GM13977 (cell line): ENCODE results near the gene TMEM132A.

Experiments used
- DNase-seq: peaks from one replicate; pipeline ENCODE4 v3.0.0; 2012; ENCODE audit warnings: low spot score
- CTCF ChIP-seq: IDR thresholded peaks from 2 replicates; pipeline ENCODE4 v1.5.1; 2012; ENCODE audit warnings: mild to moderate bottlenecking, control low read depth; ENCODE audit not compliant: insufficient read depth; ENCODE audit errors: extremely low read depth, missing control alignments
- in situ Hi-C: fragments of 300-500 bp; cut with MboI; formaldehyde crosslinking; loops from one replicate; pipeline ENCODE4 v1.12.0; 2022; ENCODE audit warnings: low sequenced_read_pairs, low pct_unique_long_range_greater_than_20kb, mixed read lengths, inconsistent platforms; ENCODE audit not compliant: unreplicated experiment

The TMEM132A gene

GRCh38 chr11:60924110-60924905 lies at the start of gene TMEM132A:
TSS of gene TMEM132A (plus strand) at chr11:60924460. CDS start at chr11:60924634, 174 bp downstream.
- no peak for TF ChIP-seq CTCF
- in situ Hi-C loops, result no loop called here
- peak; percentile 83 for DNase-seq

- DNase-seq, result no peak
- TF ChIP-seq CTCF, result no peak
- in situ Hi-C loops, result no loop called here
These were observed 48.7 kb upstream of the TMEM132A start for GRCh38 chr11:60875366-60876167.

GRCh38 chr11:60876168-60876485 lies 48.1 kb upstream of the TMEM132A start:
- DNase-seq, result no peak
- no peak for TF ChIP-seq CTCF
- in situ Hi-C loops, result no loop called here

- no peak for TF ChIP-seq CTCF
- in situ Hi-C loops, result no loop called here
- DNase-seq, result no peak
These were observed 45.8 kb upstream of the TMEM132A start for GRCh38 chr11:60878245-60879101.

- TF ChIP-seq CTCF, result no peak
- in situ Hi-C loops, result no loop called here
- no peak for DNase-seq
These were observed 45.2 kb upstream of the TMEM132A start for GRCh38 chr11:60879104-60879503.

- no peak for TF ChIP-seq CTCF
- in situ Hi-C loops, result loop anchor here (10.0 kb wide), 1 partner anchor 45 kb away; no protein-coding TSS in a partner anchor
- DNase-seq, result no peak
These were observed 44.2 kb upstream of the TMEM132A start for GRCh38 chr11:60879971-60880588.
